Stimulated activated CD8-positive, alpha-beta memory T cell treated with anti-CD3 and anti-CD28 coated beads, Interleukin-15, amount 100 ng/mL, for 4 hours (primary cell): Measurements from ENCODE around the gene ATP6V0E1.
"Not testable (repeated sequence)": the region's sequence is repeated elsewhere in the genome, so short reads cannot be mapped to it uniquely, and the experiment has no call there.

Source experiments
- DNase-seq, 2 donors: peaks; one replicate each; pipeline ENCODE4 v3.0.0-alpha.2; 2020; ENCODE audit warnings: low read depth in 2 of 2

Gene ATP6V0E1

GRCh38 chr5:173075970-173076369, 92.4 kb downstream of the ATP6V0E1 start:
- no peak for DNase-seq

GRCh38 chr5:173076471-173076870, 92.9 kb downstream of the ATP6V0E1 start:
- DNase-seq, result not testable (repeated sequence)

GRCh38 chr5:173078878-173079277, 95.3 kb downstream of the ATP6V0E1 start:
- no peak for DNase-seq
